NCI-H345 treated with DMSO at 0.1 percent for 48 hours (cell line): ENCODE measurements around the gene APCDD1.
"Not testable (repeated sequence)": the region's sequence is repeated elsewhere in the genome, so short reads cannot be mapped to it uniquely, and the experiment has no call there.

Source experiments
- DNase-seq: peaks from one replicate; lab custom pipeline; 2025; ENCODE audit not compliant: unreplicated experiment; lab: John Stamatoyannopoulos, UW

APCDD1 gene

DNA sequence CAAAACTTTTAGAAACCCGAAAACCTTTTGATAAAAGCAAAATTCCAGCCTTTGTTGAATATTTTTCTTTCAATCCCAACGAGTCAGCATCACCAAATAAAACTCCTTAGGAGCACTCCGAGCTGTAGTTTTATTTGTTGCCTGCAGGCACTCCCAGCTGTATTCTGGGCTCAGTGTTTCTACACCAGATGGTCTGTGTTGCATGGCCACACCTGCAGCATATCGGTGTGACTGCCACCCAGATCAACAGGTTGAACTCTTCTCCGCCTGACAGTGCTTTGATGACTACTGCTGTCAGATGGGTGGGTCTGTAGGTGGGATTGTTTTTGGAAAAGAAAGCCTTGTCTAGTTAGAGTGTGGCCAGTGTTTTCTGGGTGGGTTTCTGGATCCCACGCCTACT, 32.7 kb downstream of the APCDD1 start:
- DNase-seq: no peak

DNA sequence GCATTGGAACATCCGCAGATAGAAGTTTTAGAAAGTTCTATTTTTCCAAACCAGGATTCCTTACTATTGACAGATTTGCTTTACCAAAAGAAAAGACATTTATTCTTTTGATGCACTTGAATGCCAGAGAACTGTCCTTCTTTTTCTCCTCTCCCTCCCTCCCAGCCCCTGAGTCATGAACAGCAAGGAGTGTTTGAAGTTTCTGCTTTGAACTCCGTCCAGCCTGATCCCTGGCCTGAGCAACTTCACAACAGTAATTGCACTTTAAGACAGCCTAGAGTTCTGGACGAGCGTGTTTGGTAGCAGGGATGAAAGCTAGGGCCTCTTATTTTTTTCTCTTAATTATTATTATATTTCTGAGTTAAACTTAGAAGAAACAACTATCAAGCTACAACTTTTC, 33.6 kb downstream of the APCDD1 start:
- no peak for DNase-seq

- no peak for DNase-seq
These were observed 36.1 kb downstream of the APCDD1 start for GRCh38 chr18:10490401-10491165.

DNA sequence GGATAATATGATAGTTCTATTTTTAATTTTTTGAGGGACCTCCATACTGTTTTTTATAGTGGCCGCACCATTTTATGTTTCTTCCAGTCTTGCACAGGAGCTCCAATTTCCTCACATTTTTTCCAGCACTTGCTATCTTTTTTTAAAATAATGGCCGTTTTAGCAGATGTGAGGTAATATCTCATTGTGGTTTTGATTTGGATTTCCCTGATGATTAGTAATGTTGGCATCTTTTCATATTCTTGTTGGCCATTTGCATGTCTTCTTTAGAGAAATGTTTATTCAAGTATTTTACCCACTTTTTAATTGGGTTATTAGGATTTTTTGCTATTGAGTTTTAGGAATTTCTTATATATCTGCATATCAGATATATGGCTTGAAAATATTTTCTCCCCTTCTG, 41.5 kb downstream of the APCDD1 start:
- no peak for DNase-seq

- no peak for DNase-seq
These were observed 42.8 kb downstream of the APCDD1 start for GRCh38 chr18:10497206-10497749.

DNA sequence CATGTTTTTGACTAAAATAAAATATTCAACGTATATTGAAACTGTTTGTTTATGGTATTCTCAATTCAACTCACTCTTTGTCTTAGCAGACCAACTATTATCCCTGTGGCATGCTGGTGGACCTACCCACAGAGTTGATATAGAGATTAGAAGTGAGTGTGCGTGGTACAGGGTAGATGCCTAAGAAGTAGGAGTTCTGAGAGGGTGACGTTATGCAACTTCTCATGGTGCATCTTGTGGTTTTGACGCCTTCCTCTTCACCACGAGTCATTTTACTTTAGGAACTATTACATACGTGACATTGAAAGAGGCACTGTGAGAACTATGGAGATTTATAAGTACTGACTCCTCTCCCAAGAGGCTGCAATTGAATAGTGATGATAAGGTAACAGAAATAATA, 44.8 kb downstream of the APCDD1 start:
- DNase-seq: no peak

DNA sequence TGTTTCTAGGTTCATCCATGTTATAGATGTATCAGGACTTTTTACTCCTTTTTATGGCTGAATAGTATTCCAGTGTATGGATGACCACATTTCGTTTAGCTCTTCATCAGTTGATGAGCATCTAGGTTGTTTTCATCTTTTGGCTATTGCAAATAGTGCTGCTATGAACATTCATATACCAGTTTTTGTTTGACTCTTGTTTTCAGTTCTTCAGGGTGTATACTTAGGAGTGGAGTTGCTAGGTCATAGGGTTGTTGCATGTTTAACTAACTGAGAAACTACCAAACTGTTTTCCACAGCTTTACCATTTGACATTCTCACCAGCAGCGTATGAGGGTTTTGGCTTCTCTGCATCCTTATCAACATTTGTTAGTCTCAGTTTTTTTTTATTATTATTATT, 45.6 kb downstream of the APCDD1 start:
- DNase-seq: no peak

- no peak for DNase-seq
These were observed 50.3 kb downstream of the APCDD1 start for GRCh38 chr18:10504723-10505122.

DNA sequence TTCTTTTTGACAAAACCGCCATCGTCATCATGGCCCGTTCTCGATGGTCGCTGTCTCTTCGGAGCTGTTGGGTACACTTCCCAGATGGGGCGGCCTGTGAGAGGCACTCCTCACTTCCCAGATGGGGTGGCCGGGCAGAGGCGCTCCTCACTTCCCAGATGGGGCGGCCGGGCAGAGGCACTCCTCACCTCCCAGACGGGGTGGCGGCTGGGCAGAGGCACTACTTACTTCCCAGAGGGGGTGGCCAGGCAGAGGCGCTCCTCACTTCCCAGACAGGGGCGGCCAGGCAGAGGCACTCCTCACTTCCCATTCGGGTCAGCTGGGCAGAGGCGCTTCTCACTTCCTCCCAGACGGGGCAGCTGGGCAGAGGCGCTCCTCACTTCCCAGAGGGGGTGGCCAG, 51.5 kb downstream of the APCDD1 start:
- DNase-seq: not testable (repeated sequence)

GRCh38 chr18:10508591-10508990, 54.2 kb downstream of the APCDD1 start:
- DNase-seq: no peak

GRCh38 chr18:10511236-10511635, 56.8 kb downstream of the APCDD1 start:
- DNase-seq: no peak

DNA sequence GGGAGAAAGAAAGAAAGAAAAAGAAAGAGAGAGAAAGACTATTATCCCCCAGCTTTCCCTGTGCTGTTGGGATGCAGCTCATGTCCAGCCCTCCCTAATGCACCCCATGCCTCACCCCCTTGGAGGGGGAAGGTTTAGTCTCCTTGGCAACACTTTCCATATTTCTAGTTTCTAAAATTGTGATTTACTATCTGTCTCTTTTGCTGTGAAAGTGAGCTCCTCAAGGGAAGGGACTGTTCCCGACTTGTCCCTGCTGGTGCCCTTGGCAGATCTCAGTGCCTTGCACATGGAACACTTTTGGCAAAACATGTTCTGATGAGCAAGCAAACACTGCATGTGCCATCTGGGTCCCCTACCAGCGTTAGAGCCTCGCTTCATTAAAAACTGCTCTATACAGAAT, 59.6 kb downstream of the APCDD1 start:
- no peak for DNase-seq

GRCh38 chr18:10514601-10515000, 60.2 kb downstream of the APCDD1 start:
- DNase-seq: no peak

DNA sequence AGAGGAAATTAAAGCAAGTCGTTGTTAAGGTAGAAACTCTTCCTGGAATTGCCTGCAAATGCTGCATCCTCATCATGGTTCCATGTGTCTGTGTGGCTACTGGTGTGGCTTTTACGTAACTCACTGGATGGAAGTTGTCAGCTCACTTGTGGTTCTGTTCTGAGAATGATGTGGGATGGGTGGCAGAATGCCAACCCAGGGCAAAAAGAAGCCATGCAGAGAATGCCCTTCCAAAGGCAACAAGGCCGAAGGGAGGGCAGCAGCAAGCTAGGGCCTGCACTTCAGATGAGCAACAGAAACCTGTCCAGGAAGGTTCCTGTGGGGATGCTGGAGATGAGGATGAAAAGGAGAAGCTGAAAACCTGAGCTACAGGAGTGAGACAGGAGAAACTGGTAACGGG, 61.0 kb downstream of the APCDD1 start:
- no peak for DNase-seq

DNA sequence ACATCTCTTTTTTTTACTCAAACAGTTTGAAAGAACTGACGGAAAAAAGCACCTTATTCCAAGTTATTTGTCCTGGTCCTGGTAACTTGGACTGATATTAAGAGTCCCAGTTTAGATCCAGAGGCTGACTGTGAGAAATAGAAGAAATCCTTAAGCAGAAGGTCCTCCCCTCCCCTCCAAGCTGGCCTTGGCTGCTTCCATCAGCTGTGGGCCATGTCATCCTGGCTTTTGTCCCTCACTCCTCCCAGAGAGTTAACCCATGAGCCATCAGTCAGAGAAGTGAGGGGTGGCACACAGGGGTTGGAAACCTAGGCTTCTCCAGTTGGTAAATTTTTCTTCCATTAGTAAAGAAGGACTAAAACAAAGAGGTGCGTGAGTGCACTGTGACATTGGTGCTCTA, 61.6 kb downstream of the APCDD1 start:
- DNase-seq: no peak

GRCh38 chr18:10518595-10519255, 64.3 kb downstream of the APCDD1 start:
- no peak for DNase-seq

- DNase-seq: no peak
These were observed 64.9 kb downstream of the APCDD1 start for GRCh38 chr18:10519366-10519765.

DNA sequence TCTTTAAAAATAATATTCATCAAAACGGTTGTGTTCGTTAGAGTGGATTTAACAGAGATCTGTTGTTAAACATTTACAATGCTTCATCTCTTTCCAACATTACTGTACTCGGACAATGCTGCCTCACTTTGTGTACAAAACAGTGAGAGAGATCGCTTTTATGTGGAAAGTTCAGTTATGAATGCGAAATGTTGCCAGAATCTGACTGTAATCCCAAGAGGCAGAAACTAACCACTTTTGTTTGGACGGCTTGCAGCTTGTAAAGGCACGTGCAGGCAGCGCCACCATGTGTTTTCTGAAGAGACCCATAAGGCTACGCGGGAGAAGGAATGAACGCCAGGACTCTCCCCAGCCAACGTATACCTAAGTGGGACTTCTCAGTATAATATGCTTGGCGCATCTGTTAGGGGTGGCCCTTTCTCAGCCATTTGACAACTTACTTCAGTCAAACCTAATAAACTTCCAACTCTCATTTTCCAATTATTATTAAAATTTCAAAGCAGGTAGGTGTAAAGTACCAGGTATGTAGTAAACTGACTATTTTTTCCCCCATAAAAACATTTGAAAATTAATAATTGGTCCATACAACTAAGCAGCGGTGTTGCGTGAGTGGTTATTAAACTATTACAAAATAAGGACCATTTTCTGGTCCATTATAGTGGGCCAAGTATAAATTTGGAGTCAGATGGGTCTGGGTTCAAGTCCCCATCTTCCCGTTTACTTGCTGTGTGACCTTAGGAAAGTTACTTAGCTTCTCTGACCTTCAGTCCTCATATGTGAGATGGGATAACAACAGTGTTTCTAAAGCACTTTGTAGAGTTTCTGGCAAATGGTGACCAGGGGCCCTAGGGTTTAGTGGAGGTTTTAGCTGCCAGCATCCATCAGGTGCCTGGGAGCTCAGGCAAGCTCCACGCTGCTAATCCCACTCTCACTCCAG, 65.8 kb downstream of the APCDD1 start:
- peak; percentile 89 for DNase-seq

DNA sequence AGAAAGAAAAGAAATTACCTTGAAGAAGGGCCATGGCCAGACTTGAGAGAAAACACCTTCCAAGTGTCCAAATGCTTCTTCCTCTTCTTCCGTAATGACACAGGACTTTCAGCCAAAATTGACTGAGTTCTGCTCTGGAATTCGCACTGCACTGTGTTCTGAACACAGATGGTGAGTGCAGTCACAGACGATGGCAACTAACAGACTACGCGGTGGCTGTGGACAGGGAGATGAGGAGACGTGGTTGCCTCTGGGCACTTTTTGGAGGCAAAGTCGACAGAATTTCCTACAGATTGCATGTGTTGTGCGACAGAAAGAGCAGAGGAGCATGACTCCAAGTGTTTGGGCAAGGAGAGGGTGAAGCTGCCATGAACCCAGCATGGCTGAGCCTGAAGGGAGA, 67.1 kb downstream of the APCDD1 start:
- DNase-seq: no peak

DNA sequence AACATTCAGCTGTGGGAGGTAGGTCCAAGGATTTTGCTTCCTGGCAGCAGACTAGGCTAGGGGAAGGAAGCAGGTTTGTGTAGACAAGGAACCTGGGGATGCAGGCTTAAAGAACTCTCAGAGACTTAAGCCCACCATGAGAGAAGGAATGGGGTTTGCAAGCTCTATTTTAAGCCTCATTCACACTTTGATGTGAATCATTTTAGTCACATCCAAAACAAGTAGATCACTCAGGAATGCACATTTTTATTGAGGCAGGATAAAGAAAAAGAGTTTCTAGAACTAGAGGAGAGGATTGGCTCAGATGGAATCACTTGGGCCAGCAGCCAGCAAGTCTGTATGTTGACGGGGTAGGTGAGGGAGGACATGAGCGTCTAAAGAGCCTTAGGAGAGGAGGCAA, 68.1 kb downstream of the APCDD1 start:
- DNase-seq: no peak

DNA sequence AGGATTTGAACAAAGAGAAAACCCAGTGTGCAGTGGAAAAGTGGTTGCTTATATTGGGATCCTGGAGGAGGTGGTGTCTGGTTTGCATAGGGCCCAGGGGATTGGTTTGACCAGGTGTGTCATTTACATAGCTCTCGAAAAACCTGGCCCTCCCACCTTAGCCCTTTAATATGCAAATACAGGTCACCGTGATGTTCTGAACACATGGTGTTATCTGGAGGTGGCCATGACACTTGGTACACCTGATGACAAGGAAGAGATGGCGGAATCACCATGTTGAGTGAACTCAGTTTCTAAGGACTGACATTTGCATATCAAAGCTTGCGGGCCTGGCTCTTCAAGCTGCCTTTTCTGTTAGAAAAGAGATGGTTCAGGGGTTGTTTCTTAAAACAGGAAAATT, 69.1 kb downstream of the APCDD1 start:
- DNase-seq: no peak
